Measurements from ENCODE around the gene NFASC. TPM values are rescaled to one million over a fixed set of nuclear protein-coding genes. Genes with fewer than 3 reads are reported as not detected.

The NFASC gene
- total RNA-seq, 1 donor, result 36.9 TPM

GRCh38 chr1:204994086-204994862 is 123.6 kb downstream of the NFASC start:
- Histone ChIP-seq H4K20me1 (ENCODE audit: insufficient read depth, low read length) (no peaks in the 10 kb centered on the region), H3K4me2 (ENCODE audit: insufficient read depth, low read length) (no peak overlapping the region)

GRCh38 chr1:204996981-204997380 is 126.3 kb downstream of the NFASC start:
- Histone ChIP-seq H3K4me3 (ENCODE audit: insufficient read depth, low read length) (no peak overlapping the region), H3K27ac (ENCODE audit: low read depth, low read length) (no peak overlapping the region), H4K20me1 (ENCODE audit: insufficient read depth, low read length) (no peaks in the 10 kb centered on the region), H3K36me3 (ENCODE audit: insufficient read depth, low read length) (peaks cover 10% of the 10 kb centered on the region), H3K9me3 (ENCODE audit: low read depth, low read length) (no peaks in the 10 kb centered on the region), H3K27me3 (ENCODE audit: insufficient read depth, low read length) (no peaks in the 10 kb centered on the region), H3K4me2 (ENCODE audit: insufficient read depth, low read length) (no peak overlapping the region), H2AFZ (ENCODE audit: low read length) (no peak overlapping the region), H3K4me1 (ENCODE audit: insufficient read depth, low read length) (no peaks in the 10 kb centered on the region), H3K79me2 (ENCODE audit: insufficient read depth, low read length) (no peaks in the 10 kb centered on the region)
- no peak for TF ChIP-seq CTCF (IDR thresholded peaks at IDR 0.05; ENCODE audit: extremely low read depth, low read depth, low read length)
- peak; percentile 87 for DNase-seq (ENCODE audit: insufficient read length, low spot score, missing footprints)

More at GRCh38 chr1:204994086-204994862, 123.6 kb downstream of the NFASC start:
- Histone ChIP-seq H3K4me3 (ENCODE audit: insufficient read depth, low read length) (no peak overlapping the region), H3K9me3 (ENCODE audit: low read depth, low read length) (no peaks in the 10 kb centered on the region), H3K27ac (ENCODE audit: low read depth, low read length) (no peak overlapping the region), H3K4me1 (ENCODE audit: insufficient read depth, low read length) (no peaks in the 10 kb centered on the region), H3K36me3 (ENCODE audit: insufficient read depth, low read length) (peaks cover 10% of the 10 kb centered on the region), H2AFZ (ENCODE audit: low read length) (no peak overlapping the region), H3K79me2 (ENCODE audit: insufficient read depth, low read length) (no peaks in the 10 kb centered on the region), H3K27me3 (ENCODE audit: insufficient read depth, low read length) (no peaks in the 10 kb centered on the region)
- peak; percentile 70 for DNase-seq (ENCODE audit: insufficient read length, low spot score, missing footprints)
- no peak for TF ChIP-seq CTCF (IDR thresholded peaks at IDR 0.05; ENCODE audit: extremely low read depth, low read depth, low read length)

- Histone ChIP-seq H2AFZ (ENCODE audit: low read length) (no peak overlapping the region), H3K4me1 (ENCODE audit: insufficient read depth, low read length) (no peaks in the 10 kb centered on the region)
Observed at GRCh38 chr1:204997591-204998355, 127.1 kb downstream of the NFASC start.

More at GRCh38 chr1:204997591-204998355, 127.1 kb downstream of the NFASC start:
- Histone ChIP-seq H4K20me1 (ENCODE audit: insufficient read depth, low read length) (no peaks in the 10 kb centered on the region), H3K9me3 (ENCODE audit: low read depth, low read length) (no peaks in the 10 kb centered on the region), H3K36me3 (ENCODE audit: insufficient read depth, low read length) (peaks cover 10% of the 10 kb centered on the region), H3K4me3 (ENCODE audit: insufficient read depth, low read length) (no peak overlapping the region), H3K79me2 (ENCODE audit: insufficient read depth, low read length) (no peaks in the 10 kb centered on the region), H3K4me2 (ENCODE audit: insufficient read depth, low read length) (no peak overlapping the region), H3K27ac (ENCODE audit: low read depth, low read length) (no peak overlapping the region), H3K27me3 (ENCODE audit: insufficient read depth, low read length) (no peaks in the 10 kb centered on the region)
- DNase-seq (ENCODE audit: insufficient read length, low spot score, missing footprints), result no peak
- TF ChIP-seq CTCF (IDR thresholded peaks at IDR 0.05; ENCODE audit: extremely low read depth, low read depth, low read length), result no peak

Data from osteoblast (primary cell).